ENCODE data around the gene REPS1. TPM values are rescaled to one million over a fixed set of nuclear protein-coding genes. Genes with fewer than 3 reads are reported as not detected.

REPS1 gene
- total RNA-seq, 2 experiments from 2014 or later, result 40.0 to 53.9 TPM

DNA sequence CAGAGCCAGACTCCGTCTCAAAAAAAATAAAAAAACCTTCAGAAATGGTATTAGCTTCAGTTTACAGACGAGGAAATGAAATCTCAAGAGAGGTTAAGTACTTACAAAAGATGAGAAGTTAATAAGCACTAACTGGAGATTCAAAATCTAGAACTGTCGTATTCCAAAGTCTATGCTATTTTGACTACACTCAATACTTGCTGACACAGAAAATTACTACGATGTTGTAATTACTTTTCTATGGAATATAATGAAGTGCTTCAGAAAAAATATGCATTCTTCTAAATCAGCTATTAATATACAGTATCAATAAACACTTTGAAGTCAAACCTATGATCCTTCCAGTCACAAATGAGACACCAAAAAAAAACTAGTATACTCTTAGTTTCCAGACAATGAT, 12.2 kb downstream of the REPS1 start:
- peaks cover 13% of the 10 kb centered on the region for H3K4me1 ChIP-seq (ENCODE audit: insufficient read depth, low read length, poor library complexity, severe bottlenecking)
- TF ChIP-seq EZH2phosphoT487 (IDR thresholded peaks at IDR 0.05; ENCODE audit: borderline replicate concordance, low read depth, low read length), result no peak
- TF ChIP-seq, protein P1, sequence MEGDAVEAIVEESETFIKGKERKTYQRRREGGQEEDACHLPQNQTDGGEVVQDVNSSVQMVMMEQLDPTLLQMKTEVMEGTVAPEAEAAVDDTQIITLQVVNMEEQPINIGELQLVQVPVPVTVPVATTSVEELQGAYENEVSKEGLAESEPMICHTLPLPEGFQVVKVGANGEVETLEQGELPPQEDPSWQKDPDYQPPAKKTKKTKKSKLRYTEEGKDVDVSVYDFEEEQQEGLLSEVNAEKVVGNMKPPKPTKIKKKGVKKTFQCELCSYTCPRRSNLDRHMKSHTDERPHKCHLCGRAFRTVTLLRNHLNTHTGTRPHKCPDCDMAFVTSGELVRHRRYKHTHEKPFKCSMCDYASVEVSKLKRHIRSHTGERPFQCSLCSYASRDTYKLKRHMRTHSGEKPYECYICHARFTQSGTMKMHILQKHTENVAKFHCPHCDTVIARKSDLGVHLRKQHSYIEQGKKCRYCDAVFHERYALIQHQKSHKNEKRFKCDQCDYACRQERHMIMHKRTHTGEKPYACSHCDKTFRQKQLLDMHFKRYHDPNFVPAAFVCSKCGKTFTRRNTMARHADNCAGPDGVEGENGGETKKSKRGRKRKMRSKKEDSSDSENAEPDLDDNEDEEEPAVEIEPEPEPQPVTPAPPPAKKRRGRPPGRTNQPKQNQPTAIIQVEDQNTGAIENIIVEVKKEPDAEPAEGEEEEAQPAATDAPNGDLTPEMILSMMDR (conservative IDR thresholded peaks at IDR 0.05; ENCODE audit: low read length), result no peak
- H3K9me2 ChIP-seq (ENCODE audit: insufficient read depth, low read length), result no peaks in the 10 kb centered on the region
- BruUV-seq (replicated peaks), result no TSS peak
- H4K20me1 ChIP-seq (ENCODE audit: insufficient read depth, low read length), result peaks cover 36% of the 10 kb centered on the region
- H2AFZ ChIP-seq (ENCODE audit: low read length), result no peak overlapping the region
- CTCF ChIA-PET (ENCODE audit: unreplicated experiment), result no interaction called here
- no peaks in the 10 kb centered on the region; the same call in 1 of the 2 replicates for H3K36me3 ChIP-seq (ENCODE audit: insufficient read depth, low read length)
- no peak overlapping the region for H3K4me3 ChIP-seq (ENCODE audit: low read depth, low read length, poor library complexity, severe bottlenecking)
- no peak overlapping the region for H3K4me2 ChIP-seq (ENCODE audit: low read length)
- peaks cover 95% of the 10 kb centered on the region for H3K79me2 ChIP-seq (ENCODE audit: insufficient read depth, low read depth, low read length)
- no peak overlapping the region for H3K27ac ChIP-seq (ENCODE audit: low read depth, low read length, poor library complexity, severe bottlenecking)
- no peaks in the 10 kb centered on the region for H3K9me3 ChIP-seq (ENCODE audit: low read length)
- intact Hi-C loops (cut with micrococcal nuclease; ENCODE audit: unreplicated experiment), result no loop called here
- no peak for DNase-seq (ENCODE audit: low spot score)
- POLR2A ChIA-PET, result interaction anchor here (0.6 to 2.0 kb wide), 4 partner anchors 9 to 390 kb away, joined by 3 to 6 read pairs (median 3); no protein-coding TSS in a partner anchor

DNA sequence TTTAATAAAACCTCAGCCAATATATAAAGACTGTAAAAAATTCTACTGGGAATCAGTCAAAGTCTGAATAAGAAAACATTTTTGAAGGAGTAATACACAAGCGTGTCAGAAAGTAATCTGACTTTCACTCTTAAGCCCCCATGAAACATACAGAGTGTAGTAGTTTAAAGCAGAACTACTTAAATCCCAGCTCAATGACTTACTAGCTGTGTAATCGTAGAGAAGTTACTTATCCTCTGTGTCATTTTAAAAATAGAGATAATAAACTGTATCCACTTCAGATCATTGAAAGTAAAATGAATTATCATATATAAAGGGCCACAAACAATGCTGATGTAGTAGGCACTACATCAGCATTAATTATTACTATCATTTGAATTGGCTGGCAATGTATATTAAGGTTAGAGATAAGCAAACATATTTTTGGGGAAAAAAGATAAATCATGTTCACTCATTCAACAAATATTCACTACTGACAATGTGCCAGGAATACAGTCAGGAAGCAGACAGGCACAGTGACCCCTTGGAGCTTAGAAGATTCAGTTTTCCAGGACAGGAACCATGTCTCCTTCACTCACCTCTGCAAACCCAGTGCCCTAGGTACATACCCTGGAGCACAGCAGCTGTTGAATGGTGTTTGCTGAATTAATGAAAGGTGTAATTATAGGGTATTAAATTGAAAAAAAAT, 14.4 kb downstream of the REPS1 start:
- POLR2A ChIA-PET, result interaction anchor here (0.7 kb wide), 1 partner anchor 43 kb away, joined by 3 read pairs; no protein-coding TSS in a partner anchor
- Histone ChIP-seq H3K9me2 (ENCODE audit: insufficient read depth, low read length) (no peaks in the 10 kb centered on the region), H3K27ac (ENCODE audit: low read depth, low read length, poor library complexity, severe bottlenecking) (no peak overlapping the region), H4K20me1 (ENCODE audit: insufficient read depth, low read length) (peaks cover 24% of the 10 kb centered on the region), H3K4me3 (ENCODE audit: low read depth, low read length, poor library complexity, severe bottlenecking) (no peak overlapping the region), H3K4me1 (ENCODE audit: insufficient read depth, low read length, poor library complexity, severe bottlenecking) (peaks cover 8% of the 10 kb centered on the region), H3K36me3 (ENCODE audit: insufficient read depth, low read length) (no peaks in the 10 kb centered on the region; the same call in 1 of the 2 replicates), H2AFZ (ENCODE audit: low read length) (no peak overlapping the region), H3K9me3 (ENCODE audit: low read length) (no peaks in the 10 kb centered on the region), H3K4me2 (ENCODE audit: low read length) (no peak overlapping the region), H3K79me2 (ENCODE audit: insufficient read depth, low read depth, low read length) (peaks cover 90% of the 10 kb centered on the region)
- intact Hi-C loops (cut with micrococcal nuclease; ENCODE audit: unreplicated experiment), result no loop called here
- no TSS peak for BruUV-seq (replicated peaks)
- DNase-seq (ENCODE audit: low spot score), result no peak
- CTCF ChIA-PET (ENCODE audit: unreplicated experiment), result no interaction called here
- no peak for TF ChIP-seq EZH2phosphoT487 (IDR thresholded peaks at IDR 0.05; ENCODE audit: borderline replicate concordance, low read depth, low read length)

DNA sequence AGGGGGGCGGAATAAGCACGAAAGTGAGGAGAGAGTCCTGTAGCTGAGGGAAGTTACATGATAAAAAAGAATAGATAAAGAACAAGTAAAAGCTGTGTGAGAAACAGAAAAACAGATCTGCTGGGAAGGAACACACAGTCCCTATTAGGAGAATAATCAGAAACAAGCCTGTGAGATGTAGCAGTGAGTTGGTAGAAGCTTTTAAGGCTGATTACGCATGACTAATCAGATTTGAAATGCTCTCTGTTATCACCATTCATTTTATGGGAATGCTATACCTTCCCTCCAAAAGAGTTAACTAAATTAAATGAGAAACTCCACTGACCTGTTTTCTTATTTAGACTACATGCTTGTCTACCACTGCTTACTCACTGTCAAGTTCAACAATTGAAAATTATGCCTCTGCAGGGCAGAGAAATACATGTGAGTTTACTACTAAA, 15.8 kb downstream of the REPS1 start:
- H2AFZ ChIP-seq (ENCODE audit: low read length), result no peak overlapping the region
- H3K27ac ChIP-seq (ENCODE audit: low read depth, low read length, poor library complexity, severe bottlenecking), result no peak overlapping the region
- no TSS peak for BruUV-seq (replicated peaks)
- TF ChIP-seq EZH2phosphoT487 (IDR thresholded peaks at IDR 0.05; ENCODE audit: borderline replicate concordance, low read depth, low read length), result no peak
- TF ChIP-seq, protein P1 (conservative IDR thresholded peaks at IDR 0.05; ENCODE audit: low read length), result no peak
- peaks cover 90% of the 10 kb centered on the region for H3K79me2 ChIP-seq (ENCODE audit: insufficient read depth, low read depth, low read length)
- H4K20me1 ChIP-seq (ENCODE audit: insufficient read depth, low read length), result peaks cover 18% of the 10 kb centered on the region; the same call in 1 of the 2 replicates
- no peaks in the 10 kb centered on the region for H3K9me3 ChIP-seq (ENCODE audit: low read length)
- no peak overlapping the region for H3K4me2 ChIP-seq (ENCODE audit: low read length)
- H3K9me2 ChIP-seq (ENCODE audit: insufficient read depth, low read length), result no peaks in the 10 kb centered on the region
- peaks cover 3% of the 10 kb centered on the region for H3K4me1 ChIP-seq (ENCODE audit: insufficient read depth, low read length, poor library complexity, severe bottlenecking)
- no peak overlapping the region for H3K4me3 ChIP-seq (ENCODE audit: low read depth, low read length, poor library complexity, severe bottlenecking)
- intact Hi-C loops (cut with micrococcal nuclease; ENCODE audit: unreplicated experiment), result no loop called here
- ChIA-PET CTCF (ENCODE audit: unreplicated experiment) (no interaction called here), POLR2A (interaction anchor here (0.5 to 0.7 kb wide), 2 partner anchors 14 to 17 kb away, joined by 3 read pairs; no protein-coding TSS in a partner anchor)
- no peak for DNase-seq (ENCODE audit: low spot score)
- no peaks in the 10 kb centered on the region; the same call in 1 of the 2 replicates for H3K36me3 ChIP-seq (ENCODE audit: insufficient read depth, low read length)

Measured in OCI-LY7 (cell line).